ENCODE data around the gene ASB1. TPM values are rescaled to one million over a fixed set of nuclear protein-coding genes. Genes with fewer than 3 reads are reported as not detected.

Gene ASB1
- total RNA-seq, 3 donors from 2014 or later, result 23.5 to 41.7 (median 24.6) TPM

GRCh38 chr2:238397356-238397755 lies 29.4 kb upstream of the ASB1 start:
- H3K36me3 ChIP-seq (ENCODE audit: low read depth), result no peaks in the 10 kb centered on the region
- H3K4me1 ChIP-seq (ENCODE audit: low read depth), result no peaks in the 10 kb centered on the region
- DNase-seq (no peak), ATAC-seq (no peak)
- intact Hi-C loops (cut with DNase I, micrococcal nuclease), result no loop called here
- TF ChIP-seq CTCF (IDR thresholded peaks at IDR 0.05), result no peak
- H3K9me3 ChIP-seq, result no peaks in the 10 kb centered on the region
- no peak overlapping the region for H3K4me3 ChIP-seq

GRCh38 chr2:238398577-238398976 lies 28.1 kb upstream of the ASB1 start:
- Histone ChIP-seq H3K4me1 (ENCODE audit: low read depth) (no peaks in the 10 kb centered on the region), H3K36me3 (ENCODE audit: low read depth) (no peaks in the 10 kb centered on the region), H3K9me3 (no peaks in the 10 kb centered on the region), H3K4me3 (no peak overlapping the region)
- DNase-seq, result no peak
- ATAC-seq, result no peak
- intact Hi-C loops (cut with DNase I, micrococcal nuclease), result no loop called here
- TF ChIP-seq CTCF (IDR thresholded peaks at IDR 0.05), result no peak

- ATAC-seq, result no peak
- H3K4me1 ChIP-seq (ENCODE audit: low read depth), result no peaks in the 10 kb centered on the region
- no peak for DNase-seq
- no peak for TF ChIP-seq CTCF (IDR thresholded peaks at IDR 0.05)
- H3K9me3 ChIP-seq, result no peaks in the 10 kb centered on the region
- H3K4me3 ChIP-seq, result no peak overlapping the region
- H3K36me3 ChIP-seq (ENCODE audit: low read depth), result no peaks in the 10 kb centered on the region
- intact Hi-C loops (cut with DNase I, micrococcal nuclease), result no loop called here
These were observed 27.6 kb upstream of the ASB1 start for GRCh38 chr2:238399094-238399493.

GRCh38 chr2:238401551-238401950 lies 25.2 kb upstream of the ASB1 start:
- intact Hi-C loops (cut with DNase I, micrococcal nuclease), result no loop called here
- ATAC-seq, result peak; percentile 89
- H3K36me3 ChIP-seq (ENCODE audit: low read depth), result no peaks in the 10 kb centered on the region
- no peaks in the 10 kb centered on the region for H3K9me3 ChIP-seq
- DNase-seq, result peak in 2 of 3 donors; percentile 72 to 77
- no peak overlapping the region for H3K4me3 ChIP-seq
- H3K4me1 ChIP-seq (ENCODE audit: low read depth), result no peaks in the 10 kb centered on the region
- TF ChIP-seq CTCF (IDR thresholded peaks at IDR 0.05), result no peak

GRCh38 chr2:238403632-238404405 lies 22.9 kb upstream of the ASB1 start:
- ATAC-seq, result peak; percentile 63

More at GRCh38 chr2:238403632-238404405, 22.9 kb upstream of the ASB1 start:
- intact Hi-C loops (cut with DNase I, micrococcal nuclease), result no loop called here
- no peak for TF ChIP-seq CTCF (IDR thresholded peaks at IDR 0.05)
- no peak overlapping the region for H3K4me3 ChIP-seq
- no peaks in the 10 kb centered on the region for H3K36me3 ChIP-seq (ENCODE audit: low read depth)
- no peaks in the 10 kb centered on the region for H3K4me1 ChIP-seq (ENCODE audit: low read depth)
- DNase-seq, result peak in 1 of 3 donors; percentile 32
- no peaks in the 10 kb centered on the region for H3K9me3 ChIP-seq

Data from mucosa of descending colon (tissue), 3 donors.